NCI-H2196 (cell line): ENCODE data around the gene NR2E1.

ENCODE experiments used
- DNase-seq: peaks from one replicate; lab custom pipeline; 2025; ENCODE audit not compliant: unreplicated experiment; lab: John Stamatoyannopoulos, UW

The NR2E1 gene

DNA sequence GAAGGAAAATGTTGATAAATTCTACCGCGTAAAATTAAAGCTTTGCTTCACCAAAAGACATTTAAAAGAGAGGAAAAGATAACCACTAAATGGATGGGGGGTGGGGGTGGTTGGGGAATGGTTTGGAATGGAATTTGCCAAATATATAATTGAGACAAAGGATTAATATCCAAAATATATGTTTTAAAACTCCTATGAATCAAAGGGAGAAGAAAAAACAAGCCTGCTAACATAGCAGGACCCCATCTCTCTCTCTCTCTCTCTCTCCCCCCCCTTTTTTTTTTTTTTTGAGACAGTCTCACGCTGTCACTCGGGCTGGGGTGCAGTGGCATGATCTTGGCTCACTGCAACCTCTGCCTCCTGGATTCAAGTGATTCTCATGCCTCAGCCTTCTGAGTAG, 13.4 kb upstream of the NR2E1 start:
- no peak for DNase-seq

DNA sequence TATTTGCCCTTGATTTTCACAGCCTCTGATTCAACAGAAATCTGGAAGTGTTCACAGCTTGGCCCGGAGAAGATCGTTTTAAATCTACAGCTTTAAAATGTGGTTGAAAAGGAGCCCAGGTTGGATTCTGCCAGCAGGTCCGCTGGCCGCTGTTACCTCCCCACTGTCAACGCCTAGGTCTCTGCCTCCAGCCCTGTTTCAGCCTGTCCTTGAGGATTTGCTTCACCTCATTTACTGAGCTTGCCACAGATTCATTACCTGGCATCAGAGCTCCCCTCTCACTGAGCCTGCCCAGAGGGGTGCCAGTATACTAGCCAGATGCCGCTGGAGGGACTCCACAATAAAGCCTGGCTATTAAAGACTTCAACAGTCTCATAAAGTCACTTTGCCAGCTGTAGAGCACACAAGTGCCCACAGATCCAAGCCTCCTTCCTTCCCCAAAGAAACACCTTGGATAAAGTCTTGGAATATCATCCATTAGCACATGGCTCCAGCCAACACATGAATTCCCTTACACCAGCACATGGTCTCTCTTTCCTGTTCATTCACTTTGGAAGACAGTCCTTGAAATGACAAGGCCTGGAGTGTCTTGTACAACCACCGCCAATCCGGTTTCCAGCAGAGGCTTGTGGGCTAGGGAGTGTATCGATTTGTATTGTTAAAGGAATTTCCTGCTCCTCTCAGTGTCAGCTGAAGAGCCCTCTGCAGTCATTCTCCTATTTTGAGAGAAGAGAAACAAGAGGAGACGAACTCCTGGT, 9.5 kb upstream of the NR2E1 start:
- peak; percentile 29 for DNase-seq

GRCh38 chr6:108156938-108157233, 8.9 kb upstream of the NR2E1 start:
- DNase-seq = no peak

GRCh38 chr6:108157234-108157980, 8.4 kb upstream of the NR2E1 start:
- no peak for DNase-seq

DNA sequence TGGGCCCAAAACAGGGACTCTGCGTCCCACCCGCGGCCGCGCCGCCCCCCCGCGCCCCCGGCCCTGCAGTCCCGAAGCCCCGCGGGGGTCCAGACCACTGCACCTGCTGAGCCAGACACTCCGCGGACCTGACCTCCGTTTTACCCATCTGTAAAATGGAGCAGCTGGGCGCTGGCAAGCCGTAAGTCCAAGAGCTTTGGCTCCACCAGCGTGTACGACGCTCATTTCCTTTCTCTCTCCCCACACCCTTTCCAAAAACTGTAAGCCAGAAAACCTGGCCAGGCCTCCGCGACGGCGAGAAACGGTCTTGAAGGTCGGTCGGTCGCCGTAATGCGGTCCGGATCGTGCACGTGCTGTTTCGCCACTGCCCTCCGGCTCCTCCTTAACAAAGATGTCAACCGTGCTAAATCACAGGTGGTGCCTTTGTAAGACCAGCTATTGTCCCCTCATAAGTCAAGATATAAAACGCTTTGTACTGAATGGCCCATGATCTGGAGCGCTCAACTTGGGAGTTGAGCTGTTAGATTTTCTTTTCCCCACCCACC, 7.8 kb upstream of the NR2E1 start:
- no peak for DNase-seq

DNA sequence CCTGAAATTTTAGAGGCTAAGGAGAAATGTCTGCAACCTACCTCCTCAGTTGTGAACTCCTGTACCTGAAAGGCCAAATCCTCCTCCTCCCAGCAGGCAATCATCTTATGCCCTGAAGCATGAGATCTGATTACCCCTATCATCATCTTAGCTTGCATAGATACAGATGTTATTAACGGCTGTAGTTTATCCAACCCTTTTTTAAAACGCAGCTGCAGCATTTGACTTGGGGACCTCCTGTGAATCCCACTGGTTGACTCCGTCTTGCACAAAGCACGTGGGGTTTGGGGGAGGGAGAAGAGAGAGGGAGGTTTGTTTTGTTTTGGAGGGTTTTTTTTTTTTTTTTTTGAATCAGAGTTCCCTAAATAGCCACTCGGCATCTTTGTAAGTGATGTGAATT, 5.8 kb upstream of the NR2E1 start:
- DNase-seq = no peak

- no peak for DNase-seq
These were observed 4.0 kb upstream of the NR2E1 start for GRCh38 chr6:108161724-108162282.

DNA sequence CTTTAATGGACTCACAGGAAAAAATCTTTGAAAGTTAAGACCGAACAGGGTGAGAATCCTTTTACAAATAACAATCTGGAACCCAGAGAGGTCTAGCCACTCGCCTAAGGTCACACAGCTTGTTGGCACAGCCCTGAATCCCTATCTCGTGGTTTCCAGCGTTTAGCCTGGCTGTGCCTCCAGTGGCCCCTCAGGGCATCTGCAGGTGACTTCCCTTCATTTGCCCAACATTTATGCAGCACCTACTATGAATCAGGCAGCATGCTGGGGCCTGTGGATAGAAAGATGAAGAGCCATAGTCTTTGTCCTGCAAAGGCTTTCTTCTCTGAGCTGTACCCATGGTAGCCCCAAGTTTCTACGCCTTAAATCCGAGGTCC, 2.6 kb upstream of the NR2E1 start:
- DNase-seq = no peak

DNA sequence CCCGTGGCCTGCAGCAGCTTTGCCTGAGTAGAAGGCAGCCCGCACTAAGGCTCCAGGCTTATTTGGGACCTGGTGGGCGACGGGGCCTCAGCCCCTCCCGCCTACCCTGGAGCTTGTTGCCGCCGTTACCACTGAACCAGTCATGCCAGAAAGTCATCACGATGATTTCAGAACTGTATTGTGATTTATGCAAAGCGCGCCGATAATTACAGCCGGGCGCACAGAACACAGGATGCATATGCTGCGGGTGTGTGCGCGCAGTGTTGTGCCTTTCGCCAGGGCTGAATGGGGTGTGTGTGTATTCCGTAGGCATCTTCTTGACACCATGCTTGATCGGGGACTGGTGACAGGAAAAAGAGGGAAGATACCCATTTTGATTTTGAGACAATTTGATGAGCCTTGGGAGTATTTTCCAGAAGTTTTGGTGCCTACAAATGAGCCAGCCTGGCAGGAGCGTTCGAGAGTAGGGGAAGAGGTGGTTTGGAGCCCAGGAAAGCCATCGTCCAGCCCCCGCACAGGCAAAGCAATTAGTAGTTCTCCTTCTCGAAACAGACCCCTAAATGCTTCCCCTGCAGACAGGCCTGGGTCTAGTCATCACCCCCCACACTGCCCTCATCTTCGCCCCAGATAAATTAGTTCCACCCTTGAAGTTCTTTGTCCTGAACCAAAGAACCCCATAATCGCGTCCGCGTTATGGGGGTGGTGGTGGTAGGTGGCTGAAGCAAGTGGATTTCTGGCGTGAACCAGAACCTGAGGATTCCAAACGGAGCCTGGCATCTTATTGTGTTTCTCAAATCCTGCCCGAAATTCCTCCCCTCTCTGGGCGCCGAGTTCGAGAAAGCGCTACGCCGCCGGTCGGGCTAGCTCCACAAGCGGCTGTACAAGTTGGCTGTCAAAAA, 1.9 kb upstream of the NR2E1 start:
- no peak for DNase-seq

- DNase-seq = no peak
These were observed 1.3 kb upstream of the NR2E1 start for GRCh38 chr6:108164543-108164814.

DNA sequence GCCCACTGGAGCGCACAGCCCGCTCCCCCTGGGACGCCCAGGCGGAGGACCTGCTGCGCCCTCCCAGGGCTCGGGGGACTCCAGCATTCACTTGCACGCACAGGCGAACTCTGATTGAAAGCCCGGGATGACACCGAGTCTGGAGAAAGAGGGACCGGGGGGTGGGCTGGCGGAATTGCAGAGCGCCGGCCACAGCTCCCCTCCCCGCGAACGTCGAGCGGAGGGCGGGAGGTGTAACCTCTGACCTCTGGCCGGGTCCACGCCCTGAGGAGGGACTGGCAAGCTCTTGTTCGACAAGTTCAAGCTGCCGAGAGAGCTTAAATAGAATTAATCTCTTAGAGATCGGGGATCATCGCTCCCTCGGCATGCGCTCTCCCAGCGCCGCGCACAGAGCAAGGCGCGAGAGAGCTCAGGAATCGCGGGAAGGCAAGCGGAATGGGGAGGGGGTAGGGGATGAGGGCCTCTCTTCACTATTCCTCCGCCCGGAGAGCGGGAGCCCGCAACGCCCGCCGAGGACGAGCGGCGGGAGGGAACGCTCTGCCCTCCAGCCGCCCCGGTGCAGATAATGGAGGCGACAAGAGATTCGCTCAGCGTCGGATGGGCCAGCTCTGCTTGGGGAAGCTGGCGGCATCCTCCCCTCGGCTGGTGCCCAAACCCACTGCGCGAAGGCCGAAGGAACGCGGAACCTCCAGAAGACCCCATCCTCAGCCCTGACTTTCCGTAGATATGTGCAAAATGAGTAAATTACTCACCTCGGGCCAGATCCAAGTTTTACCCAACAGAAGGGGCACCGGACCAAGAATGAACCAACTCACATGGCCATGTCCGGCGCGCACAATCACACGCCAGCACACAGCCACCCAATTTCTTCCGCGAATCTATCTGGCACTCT, 761 bp upstream of the NR2E1 start:
- DNase-seq = no peak

DNA sequence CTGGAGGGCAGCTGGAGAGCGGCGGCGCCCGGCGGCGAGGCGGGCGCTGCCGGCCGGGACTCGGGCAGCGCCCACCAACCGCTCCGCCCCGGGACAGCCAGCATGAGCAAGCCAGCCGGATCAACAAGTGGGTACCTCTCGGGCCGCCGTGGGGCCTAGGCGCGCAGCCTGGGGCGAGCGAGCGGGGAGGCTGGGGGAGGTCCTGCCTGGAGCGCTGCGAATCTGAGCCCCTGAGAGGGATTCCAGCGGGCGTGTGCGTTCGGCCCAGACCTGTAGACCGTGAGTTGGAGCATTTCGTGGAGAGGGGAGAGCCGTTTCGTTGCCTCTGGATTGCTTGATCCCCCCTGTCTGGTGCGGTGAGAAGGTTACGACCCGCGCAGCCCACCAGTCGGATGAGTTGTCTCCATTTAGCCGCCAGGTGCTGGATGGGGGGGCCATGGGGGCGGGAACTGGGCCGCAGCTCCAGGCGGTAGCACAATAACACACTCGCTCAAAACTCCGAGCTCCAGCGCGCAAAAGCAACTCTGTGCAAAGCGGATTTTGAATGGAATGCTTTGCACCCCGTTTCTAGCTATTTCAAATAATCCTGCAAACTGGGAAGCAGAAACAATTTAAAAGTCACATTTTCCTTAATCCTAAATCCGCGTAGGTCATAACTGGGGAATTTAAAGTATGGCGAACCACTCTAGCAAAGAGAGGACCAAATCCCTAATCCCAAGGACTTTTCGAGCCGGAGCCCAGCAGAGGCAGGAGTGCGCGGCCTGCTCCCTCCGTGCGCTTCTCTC, 1.0 kb downstream of the NR2E1 start:
- DNase-seq = no peak

- DNase-seq = no peak
These were observed 1.7 kb downstream of the NR2E1 start for GRCh38 chr6:108167449-108168089.

GRCh38 chr6:108168090-108168463, 2.3 kb downstream of the NR2E1 start:
- no peak for DNase-seq

DNA sequence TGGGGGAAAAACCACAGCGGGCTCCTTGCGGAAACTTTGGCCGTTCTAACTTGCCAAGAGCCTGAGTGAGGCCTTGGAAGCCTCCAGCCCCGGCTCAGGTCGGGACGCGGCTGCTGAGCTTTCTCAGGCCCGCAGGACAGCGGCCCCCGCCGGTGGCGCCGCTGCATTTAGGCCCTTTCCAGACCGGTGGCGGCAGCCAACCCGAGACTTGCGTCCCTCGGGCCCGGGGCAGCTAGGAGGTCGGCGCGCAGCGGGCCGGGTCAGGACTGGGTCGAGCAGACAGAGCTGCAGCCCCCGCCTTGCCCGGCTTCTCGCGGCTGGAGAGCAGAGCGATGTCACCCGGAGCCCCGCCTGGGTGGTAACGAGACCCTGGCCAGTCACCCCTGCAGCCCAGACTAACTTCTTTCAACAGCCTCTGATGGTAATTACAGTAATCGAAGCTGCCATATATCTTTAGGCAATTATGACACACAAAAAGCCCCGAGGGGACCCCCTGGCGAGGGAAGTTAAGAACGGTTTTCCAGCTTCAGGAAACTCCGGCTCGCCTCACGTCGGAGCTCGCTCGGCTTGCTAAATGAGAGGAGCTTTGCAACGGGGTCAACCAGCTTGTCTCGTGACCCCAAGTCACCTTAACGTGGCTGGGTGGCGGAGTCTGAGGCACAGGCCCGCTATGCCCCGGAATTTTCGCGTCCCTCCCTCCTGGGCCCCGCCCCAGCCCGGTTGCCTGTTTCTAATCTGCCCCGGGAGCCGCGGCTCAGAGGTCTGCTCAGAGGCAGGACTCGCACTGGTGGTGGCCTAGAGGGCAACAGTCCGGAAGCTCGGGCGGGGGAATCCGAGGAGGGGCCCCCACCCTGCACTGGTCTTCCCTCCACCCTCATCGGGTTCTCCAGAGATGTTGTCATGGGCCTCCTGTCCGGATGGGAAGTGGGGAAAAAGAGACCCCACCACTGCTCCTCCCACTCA, 3.0 kb downstream of the NR2E1 start:
- no peak for DNase-seq

DNA sequence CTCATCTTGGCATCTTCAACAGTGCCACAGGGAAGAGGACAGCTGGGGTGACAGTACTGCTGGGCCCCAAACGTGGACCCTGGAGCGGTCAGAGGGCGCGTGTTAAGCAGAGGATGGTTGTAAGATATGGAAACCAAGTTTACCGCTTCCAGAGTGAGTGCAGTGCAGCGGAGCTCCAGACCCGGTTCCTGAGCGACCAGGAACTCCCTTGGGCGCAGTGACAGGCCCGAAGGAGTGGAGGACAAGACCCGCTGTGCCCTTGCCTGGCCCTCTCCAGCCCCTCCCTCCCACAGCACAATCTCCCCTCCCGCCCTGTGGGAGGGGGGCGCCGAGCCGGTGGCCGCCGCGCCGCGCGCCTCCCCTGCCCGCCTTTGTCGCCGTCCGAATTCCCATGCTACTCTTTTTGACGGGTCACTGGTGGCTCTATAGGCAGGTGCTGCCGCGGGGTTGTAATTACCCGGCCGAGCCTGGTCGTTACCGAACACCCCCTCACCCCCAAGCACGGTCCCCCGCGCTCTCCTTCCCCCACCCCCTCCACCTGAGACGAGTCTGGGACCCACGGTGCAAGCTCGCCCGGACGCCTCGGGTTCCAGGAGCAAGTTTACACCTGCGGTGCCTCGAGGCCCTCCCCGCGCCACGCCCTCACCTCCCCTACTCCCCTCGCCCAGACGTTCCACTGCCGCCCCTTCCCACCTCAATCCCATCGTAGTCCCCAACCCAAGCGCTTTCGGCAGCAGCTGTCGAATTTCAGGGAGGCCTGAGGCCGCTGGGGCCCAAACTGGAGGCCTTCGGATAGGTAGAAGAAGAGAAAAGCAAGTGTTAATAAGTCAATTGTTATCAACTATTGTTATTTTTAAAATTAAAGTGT, 3.9 kb downstream of the NR2E1 start:
- DNase-seq = no peak
